HEK293T (cell line): Measurements from ENCODE around the gene PCGF3.
"Not testable (repeated sequence)": the region's sequence is repeated elsewhere in the genome, so short reads cannot be mapped to it uniquely, and the experiment has no call there.

Experiments used
- CTCF ChIA-PET: fragments of 350-600 bp; formaldehyde crosslinking; extraction: SDS; loops from one replicate; lab custom pipeline; 2021; ENCODE audit warnings: antibody characterized with exemption, inconsistent platforms; lab: Yijun Ruan, JAX
- POLR2A ChIA-PET: fragments of 350-600 bp; formaldehyde crosslinking; extraction: SDS; loops from one replicate; lab custom pipeline; 2020; ENCODE audit warnings: antibody characterized with exemption, inconsistent platforms; lab: Yijun Ruan, JAX
- DNase-seq: peaks from one replicate; pipeline ENCODE4 v3.0.0; 2012; ENCODE audit warnings: mixed read lengths; ENCODE audit errors: extremely low spot score
- ARNT ChIP-seq: fragments of 450-650 bp; IDR thresholded peaks from 2 replicates; pipeline ENCODE4 v1.6.1; 2017; ENCODE audit warnings: mild to moderate bottlenecking
- BHLHE40 ChIP-seq: fragments of 450-650 bp; IDR thresholded peaks from 2 replicates; pipeline ENCODE4 v1.6.1; 2016; ENCODE audit warnings: mild to moderate bottlenecking, moderate library complexity, borderline replicate concordance
- CTBP1 ChIP-seq: fragments of 450-650 bp; IDR thresholded peaks from 2 replicates; pipeline ENCODE4 v1.6.1; 2016; ENCODE audit warnings: borderline replicate concordance
- ELF4 ChIP-seq: fragments of 450-650 bp; IDR thresholded peaks from 2 replicates; pipeline ENCODE4 v1.6.1; 2017; ENCODE audit warnings: antibody characterized with exemption
- FOXA1 ChIP-seq: fragments of 450-650 bp; IDR thresholded peaks from 2 replicates; pipeline ENCODE4 v1.6.1; 2016; ENCODE audit warnings: mild to moderate bottlenecking
- FOXK2 ChIP-seq: fragments of 450-650 bp; IDR thresholded peaks from 2 replicates; pipeline ENCODE4 v1.6.1; 2016; ENCODE audit warnings: mild to moderate bottlenecking
- FOXM1 ChIP-seq: fragments of 450-650 bp; IDR thresholded peaks from 2 replicates; pipeline ENCODE4 v1.6.1; 2017; ENCODE audit warnings: mild to moderate bottlenecking, borderline replicate concordance
- HDGF ChIP-seq: fragments of 450-650 bp; IDR thresholded peaks from 2 replicates; pipeline ENCODE4 v1.6.1; 2017; ENCODE audit warnings: antibody characterized with exemption, borderline replicate concordance
- L3MBTL2 ChIP-seq: fragments of 450-650 bp; conservative IDR thresholded peaks from 2 replicates; pipeline ENCODE4 v1.6.1; 2016; ENCODE audit warnings: mild to moderate bottlenecking
- LEF1 ChIP-seq: fragments of 450-650 bp; IDR thresholded peaks from 2 replicates; pipeline ENCODE4 v1.6.1; 2017; ENCODE audit warnings: mild to moderate bottlenecking, borderline replicate concordance
- NFRKB ChIP-seq: fragments of 450-650 bp; IDR thresholded peaks from 2 replicates; pipeline ENCODE4 v1.6.1; 2016; ENCODE audit warnings: mild to moderate bottlenecking, moderate library complexity
- SP1 ChIP-seq: fragments of 450-650 bp; IDR thresholded peaks from 2 replicates; pipeline ENCODE4 v1.6.1; 2017
- SUZ12 ChIP-seq: fragments of 450-650 bp; IDR thresholded peaks from 2 replicates; pipeline ENCODE4 v1.6.1; 2016; ENCODE audit warnings: mild to moderate bottlenecking
- TARDBP ChIP-seq: fragments of 450-650 bp; IDR thresholded peaks from 2 replicates; pipeline ENCODE4 v1.6.1; 2016
- ZNF384 ChIP-seq: fragments of 450-650 bp; IDR thresholded peaks from 2 replicates; pipeline ENCODE4 v1.6.1; 2016
- TF ChIP-seq, protein P1 (sequence below): fragments of 450-650 bp; IDR thresholded peaks from 2 replicates; pipeline ENCODE4 v1.6.1; 2016

Gene PCGF3

DNA sequence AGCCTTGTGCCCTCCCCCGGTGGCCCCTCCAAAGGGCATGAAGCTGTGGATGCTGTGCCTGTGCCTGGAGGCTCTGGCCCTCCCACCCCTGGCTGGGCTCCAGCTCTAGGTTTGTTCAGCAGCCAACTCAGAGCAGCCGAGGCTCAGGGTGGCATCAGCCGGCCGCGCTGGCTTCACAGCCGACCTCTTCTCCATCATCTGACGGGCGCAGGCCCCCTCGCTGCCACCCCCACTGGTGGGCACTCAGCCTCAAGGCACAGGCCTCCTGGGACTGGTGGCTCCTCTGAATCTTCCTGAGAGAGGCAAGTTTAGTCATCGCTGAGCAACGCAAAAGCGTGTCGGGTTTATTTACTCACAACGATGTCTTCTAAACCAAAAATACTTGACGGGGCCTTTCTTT, 46.0 kb downstream of the PCGF3 start:
- DNase-seq = no peak
- TF ChIP-seq HDGF = no peak
- TF ChIP-seq CTBP1 = no peak
- no peak for TF ChIP-seq SUZ12
- no peak for TF ChIP-seq FOXM1
- TF ChIP-seq TARDBP = no peak
- TF ChIP-seq ZNF384 = no peak
- no peak for TF ChIP-seq BHLHE40
- no peak for TF ChIP-seq ARNT
- no peak for TF ChIP-seq FOXK2
- TF ChIP-seq FOXA1 = no peak
- no peak for TF ChIP-seq LEF1
- POLR2A ChIA-PET = no interaction called here
- CTCF ChIA-PET = no interaction called here

DNA sequence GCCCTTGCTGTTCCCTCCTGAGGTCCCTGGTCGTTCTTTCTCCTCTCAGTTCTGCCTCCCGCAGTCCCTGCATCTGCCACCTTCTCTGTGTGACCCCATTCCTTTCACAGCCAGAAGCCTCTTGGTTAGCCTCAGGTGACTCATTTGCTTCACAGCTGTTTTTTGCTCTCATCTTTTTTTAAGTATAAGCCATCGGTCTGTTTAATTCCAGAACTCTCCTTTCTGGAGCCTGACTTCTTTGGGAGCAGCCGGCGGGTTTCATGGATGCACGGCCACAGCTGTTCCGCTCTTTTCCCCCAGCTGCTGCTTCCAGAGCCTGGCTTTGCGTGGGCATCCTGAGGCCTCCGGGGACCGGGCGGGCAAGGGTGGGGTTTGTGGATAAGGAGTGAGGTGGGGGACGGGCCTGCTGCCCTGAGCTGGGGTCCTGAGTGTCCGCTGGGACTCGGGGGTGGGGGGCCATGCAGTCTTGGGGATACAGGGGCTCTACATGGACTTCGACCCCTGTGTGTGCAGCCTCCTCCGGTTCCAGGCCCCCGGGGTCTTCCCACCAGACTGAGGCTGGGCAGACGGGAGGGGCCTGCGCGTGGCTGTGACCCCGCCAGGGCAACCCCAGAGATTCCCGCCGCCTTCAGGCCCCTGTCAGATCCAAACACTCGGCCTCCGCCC, 46.7 kb downstream of the PCGF3 start:
- no peak for DNase-seq
- CTCF ChIA-PET = interaction anchor here (1.3 kb wide), 1 partner anchor 10 kb away, joined by 7 read pairs; no protein-coding TSS in a partner anchor
- POLR2A ChIA-PET = no interaction called here
- TF ChIP-seq L3MBTL2 (no peak), NFRKB (no peak), CTBP1 (no peak), ARNT (no peak), ELF4 (no peak), SP1 (no peak), LEF1 (no peak), TARDBP (no peak), FOXK2 (no peak), BHLHE40 (no peak), FOXA1 (no peak), SUZ12 (no peak), FOXM1 (no peak), ZNF384 (no peak)
- TF ChIP-seq, protein P1, sequence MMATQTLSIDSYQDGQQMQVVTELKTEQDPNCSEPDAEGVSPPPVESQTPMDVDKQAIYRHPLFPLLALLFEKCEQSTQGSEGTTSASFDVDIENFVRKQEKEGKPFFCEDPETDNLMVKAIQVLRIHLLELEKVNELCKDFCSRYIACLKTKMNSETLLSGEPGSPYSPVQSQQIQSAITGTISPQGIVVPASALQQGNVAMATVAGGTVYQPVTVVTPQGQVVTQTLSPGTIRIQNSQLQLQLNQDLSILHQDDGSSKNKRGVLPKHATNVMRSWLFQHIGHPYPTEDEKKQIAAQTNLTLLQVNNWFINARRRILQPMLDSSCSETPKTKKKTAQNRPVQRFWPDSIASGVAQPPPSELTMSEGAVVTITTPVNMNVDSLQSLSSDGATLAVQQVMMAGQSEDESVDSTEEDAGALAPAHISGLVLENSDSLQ = no peak

DNA sequence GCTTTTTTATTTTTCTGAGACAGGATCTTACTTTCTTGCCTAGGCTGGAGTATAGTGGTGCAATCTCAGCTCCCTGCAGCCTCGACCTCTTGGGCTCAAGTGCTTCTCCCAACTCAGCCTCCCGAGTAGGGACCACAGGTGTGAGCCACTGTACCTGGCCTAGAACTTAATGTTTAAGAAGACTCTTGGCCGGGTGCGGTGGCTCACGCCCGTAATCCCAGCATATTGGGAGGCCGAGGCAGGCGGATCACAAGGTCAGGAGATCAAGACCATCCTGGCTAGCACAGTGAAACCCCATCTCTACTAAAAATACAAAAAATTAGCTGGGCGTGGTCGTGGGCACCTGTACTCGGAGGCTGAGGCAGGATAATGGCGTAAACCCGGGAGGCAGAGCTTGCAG, 47.6 kb downstream of the PCGF3 start:
- POLR2A ChIA-PET, DNase-seq: not testable (repeated sequence)
- CTCF ChIA-PET = interaction anchor here (0.6 to 1.3 kb wide), 2 partner anchors 11 to 62 kb away, joined by 5 to 7 read pairs; no protein-coding TSS in a partner anchor

DNA sequence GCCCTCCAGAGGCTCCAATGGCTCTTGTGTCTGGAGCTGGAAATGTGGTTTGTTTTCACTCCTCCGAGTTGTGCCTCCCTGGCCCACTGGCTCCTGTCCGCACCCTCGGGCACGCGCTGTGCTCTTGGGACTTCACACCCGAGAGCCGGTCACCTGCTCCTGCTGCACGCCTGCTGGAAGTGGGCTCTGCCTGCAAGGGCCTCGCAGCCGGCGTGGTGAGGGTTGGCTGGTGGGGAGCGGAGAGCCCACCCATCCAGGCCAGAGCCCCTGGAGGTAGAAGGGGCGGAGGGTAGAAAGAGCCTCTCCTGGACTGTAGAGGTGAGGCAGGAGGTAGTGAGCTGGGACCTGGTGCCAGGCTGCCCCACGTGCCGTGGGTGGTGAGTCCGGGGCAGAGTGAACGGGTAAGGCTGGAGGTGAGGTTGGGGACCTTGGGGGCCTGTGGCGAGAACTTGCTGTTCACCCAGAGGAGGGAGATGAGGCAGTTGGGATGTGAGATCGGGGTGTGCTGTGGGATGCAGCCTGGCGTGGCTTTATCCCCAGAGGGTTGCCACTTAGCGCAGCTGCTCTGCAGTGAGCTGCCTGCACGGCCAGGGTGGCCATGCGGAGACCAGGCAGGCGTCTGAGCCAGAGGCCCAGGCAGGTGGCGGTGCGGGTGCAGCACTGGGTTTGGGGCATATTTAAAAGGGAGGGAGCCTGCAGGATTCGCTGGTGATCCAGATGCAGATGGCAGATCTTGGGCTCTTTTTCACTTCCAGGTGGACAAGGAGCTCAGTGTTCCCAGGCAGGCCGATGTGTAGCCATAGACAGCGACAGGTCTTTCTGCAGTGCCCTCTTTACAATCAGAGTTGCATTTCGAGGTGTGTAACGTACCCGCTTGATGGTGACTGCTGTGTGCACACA, 48.8 kb downstream of the PCGF3 start:
- ChIA-PET CTCF (no interaction called here), POLR2A (no interaction called here)
- no peak for DNase-seq
- TF ChIP-seq FOXK2 = no peak
- no peak for TF ChIP-seq HDGF
- TF ChIP-seq FOXA1 = no peak
- no peak for TF ChIP-seq CTBP1
- TF ChIP-seq BHLHE40 = no peak
- no peak for TF ChIP-seq ARNT
- TF ChIP-seq L3MBTL2 = no peak
- TF ChIP-seq NFRKB = no peak
- TF ChIP-seq ELF4 = no peak
- TF ChIP-seq SUZ12 = no peak

DNA sequence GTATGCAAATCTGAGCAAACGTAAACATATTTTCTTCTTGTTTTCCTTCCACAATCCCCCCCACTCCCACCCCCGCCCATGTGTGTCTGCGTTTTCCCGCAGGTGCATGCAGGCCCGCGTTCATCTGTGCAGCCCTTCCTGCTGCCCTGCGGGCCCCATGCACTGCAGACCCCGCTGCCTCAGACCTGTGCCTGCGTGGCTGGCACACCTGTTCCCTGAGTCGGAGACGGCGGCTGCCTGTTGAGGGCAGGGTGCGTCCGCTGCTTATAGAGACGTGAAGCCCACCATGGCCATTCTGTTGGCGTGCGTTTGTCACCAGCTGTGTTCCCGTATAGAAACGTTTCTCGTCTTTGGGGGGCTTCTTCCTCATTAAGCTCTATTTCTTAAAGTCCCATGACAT, 51.5 kb downstream of the PCGF3 start:
- POLR2A ChIA-PET = no interaction called here
- DNase-seq = no peak
- CTCF ChIA-PET = interaction anchor here (1.3 kb wide), 1 partner anchor 176 kb away, joined by 3 read pairs; the partner anchor contains the start of gene TMEM175
- TF ChIP-seq BHLHE40 = no peak
- no peak for TF ChIP-seq HDGF
- no peak for TF ChIP-seq NFRKB
- no peak for TF ChIP-seq FOXA1
- TF ChIP-seq SUZ12 = no peak
- TF ChIP-seq CTBP1 = no peak

DNA sequence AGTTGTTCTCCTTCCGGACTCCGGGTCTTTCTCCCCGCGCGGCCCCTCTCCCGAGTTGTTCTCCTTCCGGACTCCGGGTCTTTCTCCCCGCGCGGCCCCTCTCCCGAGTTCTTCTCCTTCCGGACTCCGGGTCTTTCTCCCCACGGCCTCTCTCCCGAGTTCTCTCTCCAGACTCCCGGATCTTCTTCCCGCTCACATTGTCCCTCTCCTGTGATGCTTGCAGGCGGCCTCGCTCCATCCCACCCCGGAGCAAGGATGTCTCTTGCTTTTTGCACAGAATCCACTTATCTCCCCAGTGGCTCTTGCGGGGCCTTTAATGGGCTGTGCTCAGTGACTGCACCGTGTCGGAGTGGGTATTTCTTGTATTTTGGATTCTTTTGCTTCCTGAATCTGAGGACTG, 54.2 kb downstream of the PCGF3 start:
- POLR2A ChIA-PET, CTCF ChIA-PET, DNase-seq: not testable (repeated sequence)

DNA sequence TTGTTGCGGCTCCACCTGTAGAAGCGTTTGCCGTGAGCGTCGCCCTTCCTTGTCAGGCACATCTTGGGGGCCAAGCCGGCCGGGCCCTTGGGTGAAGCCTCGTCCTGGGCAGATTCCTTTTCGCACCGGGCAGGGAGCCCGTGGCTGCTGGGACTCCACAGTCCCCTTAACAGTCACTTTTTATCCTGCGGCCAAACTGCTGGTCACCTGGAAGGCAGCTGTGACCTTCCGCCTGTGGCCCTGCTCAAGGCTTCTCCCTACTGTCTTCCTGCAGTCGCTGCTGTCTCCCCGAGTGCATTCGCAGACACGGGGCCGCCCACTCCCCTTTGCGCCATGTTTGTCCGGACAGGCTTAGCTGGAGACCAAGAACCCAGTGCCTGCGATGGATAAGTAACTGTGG, 55.0 kb downstream of the PCGF3 start:
- TF ChIP-seq BHLHE40 (no peak), NFRKB (no peak), FOXA1 (no peak), FOXK2 (no peak), SUZ12 (no peak)
- no peak for DNase-seq
- ChIA-PET POLR2A (no interaction called here), CTCF (no interaction called here)

DNA sequence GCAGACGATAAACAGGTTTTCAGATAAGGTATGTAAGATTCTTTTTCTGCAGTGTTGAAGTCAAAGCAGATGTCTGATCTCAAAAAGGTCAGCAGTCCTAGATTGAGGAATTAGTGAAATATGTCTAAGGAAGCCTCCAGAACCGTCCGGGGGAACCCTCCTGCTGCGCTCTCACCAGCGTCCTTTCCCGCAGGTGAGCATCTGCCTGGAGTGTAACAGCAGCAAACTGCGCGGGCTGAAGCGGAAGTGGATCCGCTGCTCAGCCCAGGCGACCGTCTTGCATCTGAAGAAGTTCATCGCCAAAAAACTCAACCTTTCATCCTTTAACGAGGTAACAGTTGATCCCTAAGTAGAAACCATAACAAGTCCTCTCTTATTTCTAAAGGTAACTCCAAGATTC, 55.5 kb downstream of the PCGF3 start:
- CTCF ChIA-PET = no interaction called here

More for the DNA sequence above, 55.5 kb downstream of the PCGF3 start:
- TF ChIP-seq FOXA1 = no peak
- TF ChIP-seq L3MBTL2 = no peak
- no peak for TF ChIP-seq HDGF
- TF ChIP-seq SP1 = no peak
- no peak for TF ChIP-seq FOXM1
- no peak for TF ChIP-seq ARNT
- no peak for TF ChIP-seq ZNF384
- no peak for TF ChIP-seq FOXK2
- no peak for TF ChIP-seq LEF1
- TF ChIP-seq SUZ12 = no peak
- no peak for TF ChIP-seq BHLHE40
- TF ChIP-seq NFRKB = no peak
- POLR2A ChIA-PET = no interaction called here
- no peak for DNase-seq
